ENCODE measurements around the gene NCAM1.

DNA sequence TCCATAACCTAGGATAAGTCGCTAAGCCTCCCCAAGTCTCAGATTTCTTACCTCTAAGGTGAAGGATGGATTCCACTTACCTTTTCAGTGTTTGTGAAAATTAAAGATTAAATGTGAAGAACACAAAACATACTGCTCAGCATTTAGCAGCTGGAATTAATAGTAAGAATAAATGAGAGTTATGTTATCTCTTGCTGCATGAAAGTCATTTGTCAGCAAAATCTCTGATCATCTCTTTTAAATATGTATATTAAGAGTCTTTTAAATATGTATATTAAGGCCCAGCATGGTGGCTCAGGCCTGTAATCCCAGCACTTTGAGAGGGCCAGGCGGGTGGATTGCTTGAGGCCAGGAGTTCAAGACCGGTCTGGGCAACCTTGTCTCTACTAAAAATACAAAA is 280.8 kb downstream of the NCAM1 start:
- TF ChIP-seq, protein P1, sequence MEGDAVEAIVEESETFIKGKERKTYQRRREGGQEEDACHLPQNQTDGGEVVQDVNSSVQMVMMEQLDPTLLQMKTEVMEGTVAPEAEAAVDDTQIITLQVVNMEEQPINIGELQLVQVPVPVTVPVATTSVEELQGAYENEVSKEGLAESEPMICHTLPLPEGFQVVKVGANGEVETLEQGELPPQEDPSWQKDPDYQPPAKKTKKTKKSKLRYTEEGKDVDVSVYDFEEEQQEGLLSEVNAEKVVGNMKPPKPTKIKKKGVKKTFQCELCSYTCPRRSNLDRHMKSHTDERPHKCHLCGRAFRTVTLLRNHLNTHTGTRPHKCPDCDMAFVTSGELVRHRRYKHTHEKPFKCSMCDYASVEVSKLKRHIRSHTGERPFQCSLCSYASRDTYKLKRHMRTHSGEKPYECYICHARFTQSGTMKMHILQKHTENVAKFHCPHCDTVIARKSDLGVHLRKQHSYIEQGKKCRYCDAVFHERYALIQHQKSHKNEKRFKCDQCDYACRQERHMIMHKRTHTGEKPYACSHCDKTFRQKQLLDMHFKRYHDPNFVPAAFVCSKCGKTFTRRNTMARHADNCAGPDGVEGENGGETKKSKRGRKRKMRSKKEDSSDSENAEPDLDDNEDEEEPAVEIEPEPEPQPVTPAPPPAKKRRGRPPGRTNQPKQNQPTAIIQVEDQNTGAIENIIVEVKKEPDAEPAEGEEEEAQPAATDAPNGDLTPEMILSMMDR (IDR thresholded peaks at IDR 0.05) = no peak
- no peak for TF ChIP-seq POLR2AphosphoS5 (IDR thresholded peaks at IDR 0.05)
